Measurements from ENCODE around the gene RAB11FIP3. TPM values are rescaled to one million over a fixed set of nuclear protein-coding genes. Genes with fewer than 3 reads are reported as not detected.

RAB11FIP3 gene
- total RNA-seq, 1 experiment from 2014 or later = 38.4 TPM

GRCh38 chr16:529012-529575 lies 103.6 kb downstream of the RAB11FIP3 start:
- CTCF ChIA-PET = no interaction called here
- H3K4me3 ChIP-seq = peak overlapping the region; percentile 90
- TSS peak; percentile 54 for BruUV-seq (replicated peaks)
- H3K79me2 ChIP-seq (ENCODE audit: low read depth) = peaks cover 86% of the 10 kb centered on the region
- intact Hi-C loops (cut with micrococcal nuclease; ENCODE audit: unreplicated experiment) = loop anchor here (5.0 kb wide), 2 partner anchors 102 to 153 kb away; partner anchors contain the start of genes JMJD8, RAB11FIP3 and STUB1
- H2AFZ ChIP-seq = no peak overlapping the region
- H3K27ac ChIP-seq = peak overlapping the region; percentile 76
- no peaks in the 10 kb centered on the region for H3K9me3 ChIP-seq (ENCODE audit: insufficient read depth, low read depth)
- H3F3A ChIP-seq (ENCODE audit: insufficient read depth, low read depth) = peaks cover 49% of the 10 kb centered on the region
- TF ChIP-seq CTCF (conservative IDR thresholded peaks at IDR 0.05) (no peak), EZH2 (IDR thresholded peaks at IDR 0.05; ENCODE audit: low read depth) (no peak)
- peak overlapping the region; percentile 94 for H3K4me2 ChIP-seq
- no peaks in the 10 kb centered on the region for H3K9me2 ChIP-seq (ENCODE audit: insufficient read depth)
- peaks cover 38% of the 10 kb centered on the region for H3K4me1 ChIP-seq (replicated peaks; ENCODE audit: insufficient read depth)
- no peaks in the 10 kb centered on the region for H3K36me3 ChIP-seq (ENCODE audit: low read depth)
- DNase-seq = no peak
- peaks cover 68% of the 10 kb centered on the region for H4K20me1 ChIP-seq (ENCODE audit: insufficient read depth)
- POLR2A ChIA-PET (ENCODE audit: unreplicated experiment) = no interaction called here
- H3K27me3 ChIP-seq (ENCODE audit: insufficient read depth, low read depth) = no peaks in the 10 kb centered on the region

GRCh38 chr16:530111-530817 lies 104.8 kb downstream of the RAB11FIP3 start:
- H3K4me1 ChIP-seq (replicated peaks; ENCODE audit: insufficient read depth) = peaks cover 38% of the 10 kb centered on the region
- no peak for DNase-seq
- H3K36me3 ChIP-seq (ENCODE audit: low read depth) = no peaks in the 10 kb centered on the region
- ChIA-PET POLR2A (ENCODE audit: unreplicated experiment) (no interaction called here), CTCF (no interaction called here)
- intact Hi-C loops (cut with micrococcal nuclease; ENCODE audit: unreplicated experiment) = no loop called here
- H3K4me3 ChIP-seq = no peak overlapping the region
- H4K20me1 ChIP-seq (ENCODE audit: insufficient read depth) = peaks cover 69% of the 10 kb centered on the region
- no peaks in the 10 kb centered on the region for H3K27me3 ChIP-seq (ENCODE audit: insufficient read depth, low read depth)
- no peaks in the 10 kb centered on the region for H3K9me3 ChIP-seq (ENCODE audit: insufficient read depth, low read depth)
- H3K4me2 ChIP-seq = peak overlapping the region; percentile 94
- TF ChIP-seq EZH2 (IDR thresholded peaks at IDR 0.05; ENCODE audit: low read depth) (no peak), CTCF (conservative IDR thresholded peaks at IDR 0.05) (no peak)
- H2AFZ ChIP-seq = no peak overlapping the region
- no TSS peak for BruUV-seq (replicated peaks)
- H3K9me2 ChIP-seq (ENCODE audit: insufficient read depth) = no peaks in the 10 kb centered on the region
- H3K79me2 ChIP-seq (ENCODE audit: low read depth) = peaks cover 87% of the 10 kb centered on the region
- no peak overlapping the region for H3K27ac ChIP-seq
- peaks cover 45% of the 10 kb centered on the region for H3F3A ChIP-seq (ENCODE audit: insufficient read depth, low read depth)

- Histone ChIP-seq H3F3A (ENCODE audit: insufficient read depth, low read depth) (peaks cover 45% of the 10 kb centered on the region; the same call in 1 of the 2 replicates), H3K36me3 (ENCODE audit: low read depth) (no peaks in the 10 kb centered on the region), H3K4me2 (no peak overlapping the region), H3K4me1 (replicated peaks; ENCODE audit: insufficient read depth) (peaks cover 39% of the 10 kb centered on the region), H2AFZ (no peak overlapping the region), H3K27me3 (ENCODE audit: insufficient read depth, low read depth) (no peaks in the 10 kb centered on the region), H3K9me3 (ENCODE audit: insufficient read depth, low read depth) (no peaks in the 10 kb centered on the region), H3K9me2 (ENCODE audit: insufficient read depth) (no peaks in the 10 kb centered on the region), H4K20me1 (ENCODE audit: insufficient read depth) (peaks cover 73% of the 10 kb centered on the region), H3K27ac (no peak overlapping the region), H3K4me3 (no peak overlapping the region), H3K79me2 (ENCODE audit: low read depth) (peaks cover 86% of the 10 kb centered on the region)
- CTCF ChIA-PET = interaction anchor here (0.6 kb wide), 2 partner anchors 29 to 54 kb away, joined by 3 to 5 read pairs; no protein-coding TSS in a partner anchor
- POLR2A ChIA-PET (ENCODE audit: unreplicated experiment) = no interaction called here
- BruUV-seq (replicated peaks) = no TSS peak
- no peak for TF ChIP-seq CTCF (conservative IDR thresholded peaks at IDR 0.05)
- intact Hi-C loops (cut with micrococcal nuclease; ENCODE audit: unreplicated experiment) = no loop called here
- no peak for DNase-seq
These were observed 106.2 kb downstream of the RAB11FIP3 start for GRCh38 chr16:531494-532125.

Measured in PC-9 (cell line).